GM10847 (cell line): ENCODE measurements around the gene KRT7.
A peak's percentile ranks its signal among the peaks of the same experiment; 100 is the strongest.

Experiments
- POLR2A ChIP-seq: IDR thresholded peaks from 2 replicates; pipeline ENCODE4 v1.6.1; 2011; ENCODE audit not compliant: insufficient read length; ENCODE audit errors: extremely low read depth

Gene KRT7

GRCh38 chr12:52239767-52240166 is 6.7 kb downstream of the KRT7 start:
- no peak for TF ChIP-seq POLR2A

- no peak for TF ChIP-seq POLR2A
Measured at GRCh38 chr12:52241205-52241842, 8.3 kb downstream of the KRT7 start.

GRCh38 chr12:52242442-52243258 is 9.6 kb downstream of the KRT7 start:
- TF ChIP-seq POLR2A, result no peak

GRCh38 chr12:52243259-52243855 is 10.3 kb downstream of the KRT7 start:
- no peak for TF ChIP-seq POLR2A

- TF ChIP-seq POLR2A, result peak; percentile 21
Measured at GRCh38 chr12:52243856-52244614, 11.0 kb downstream of the KRT7 start.

GRCh38 chr12:52244615-52244994 is 11.6 kb downstream of the KRT7 start:
- TF ChIP-seq POLR2A, result no peak

GRCh38 chr12:52245259-52245961 is 12.4 kb downstream of the KRT7 start:
- no peak for TF ChIP-seq POLR2A

GRCh38 chr12:52245962-52246569 is 13.0 kb downstream of the KRT7 start:
- no peak for TF ChIP-seq POLR2A

- TF ChIP-seq POLR2A, result no peak
Measured at GRCh38 chr12:52246720-52247621, 13.9 kb downstream of the KRT7 start.

GRCh38 chr12:52247622-52248540 is 14.8 kb downstream of the KRT7 start:
- TF ChIP-seq POLR2A, result no peak

- no peak for TF ChIP-seq POLR2A
Measured at GRCh38 chr12:52248541-52249461, 15.8 kb downstream of the KRT7 start.
